Measurements from ENCODE around the gene GSTM3.

DNA sequence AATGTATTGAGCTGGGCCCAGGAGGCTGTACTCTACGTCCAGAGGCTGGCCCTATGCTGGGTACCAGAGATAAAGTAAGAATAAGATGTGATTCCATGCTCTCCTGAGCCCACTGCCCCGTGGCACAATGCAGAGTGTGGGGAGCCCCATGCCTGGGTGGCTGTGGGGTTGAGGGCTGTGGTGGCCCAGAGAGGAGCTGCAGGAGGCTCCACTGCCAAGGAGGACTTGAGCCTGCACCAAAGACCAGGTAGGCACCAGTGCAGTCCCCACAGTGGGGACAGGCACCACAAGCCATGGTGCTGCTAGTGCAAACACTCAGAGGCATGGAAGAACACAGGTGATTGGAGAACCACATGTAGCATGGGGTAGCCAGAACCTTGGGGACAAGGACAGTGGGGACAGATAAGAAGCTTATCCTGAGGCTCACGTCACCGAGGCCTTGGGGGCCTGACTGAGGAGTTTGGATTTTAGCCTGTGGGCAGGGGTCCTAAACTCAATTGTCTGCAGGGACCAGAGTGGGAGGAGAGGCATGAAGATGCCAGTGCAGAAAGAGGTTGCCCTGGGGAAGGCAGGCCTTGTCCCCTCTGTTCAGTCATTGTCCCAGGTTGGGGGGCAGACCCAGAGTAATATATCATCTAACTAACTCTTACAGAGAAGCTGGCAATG lies 44.7 kb upstream of the GSTM3 start:
- TF ChIP-seq, protein P1, sequence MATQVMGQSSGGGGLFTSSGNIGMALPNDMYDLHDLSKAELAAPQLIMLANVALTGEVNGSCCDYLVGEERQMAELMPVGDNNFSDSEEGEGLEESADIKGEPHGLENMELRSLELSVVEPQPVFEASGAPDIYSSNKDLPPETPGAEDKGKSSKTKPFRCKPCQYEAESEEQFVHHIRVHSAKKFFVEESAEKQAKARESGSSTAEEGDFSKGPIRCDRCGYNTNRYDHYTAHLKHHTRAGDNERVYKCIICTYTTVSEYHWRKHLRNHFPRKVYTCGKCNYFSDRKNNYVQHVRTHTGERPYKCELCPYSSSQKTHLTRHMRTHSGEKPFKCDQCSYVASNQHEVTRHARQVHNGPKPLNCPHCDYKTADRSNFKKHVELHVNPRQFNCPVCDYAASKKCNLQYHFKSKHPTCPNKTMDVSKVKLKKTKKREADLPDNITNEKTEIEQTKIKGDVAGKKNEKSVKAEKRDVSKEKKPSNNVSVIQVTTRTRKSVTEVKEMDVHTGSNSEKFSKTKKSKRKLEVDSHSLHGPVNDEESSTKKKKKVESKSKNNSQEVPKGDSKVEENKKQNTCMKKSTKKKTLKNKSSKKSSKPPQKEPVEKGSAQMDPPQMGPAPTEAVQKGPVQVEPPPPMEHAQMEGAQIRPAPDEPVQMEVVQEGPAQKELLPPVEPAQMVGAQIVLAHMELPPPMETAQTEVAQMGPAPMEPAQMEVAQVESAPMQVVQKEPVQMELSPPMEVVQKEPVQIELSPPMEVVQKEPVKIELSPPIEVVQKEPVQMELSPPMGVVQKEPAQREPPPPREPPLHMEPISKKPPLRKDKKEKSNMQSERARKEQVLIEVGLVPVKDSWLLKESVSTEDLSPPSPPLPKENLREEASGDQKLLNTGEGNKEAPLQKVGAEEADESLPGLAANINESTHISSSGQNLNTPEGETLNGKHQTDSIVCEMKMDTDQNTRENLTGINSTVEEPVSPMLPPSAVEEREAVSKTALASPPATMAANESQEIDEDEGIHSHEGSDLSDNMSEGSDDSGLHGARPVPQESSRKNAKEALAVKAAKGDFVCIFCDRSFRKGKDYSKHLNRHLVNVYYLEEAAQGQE (IDR thresholded peaks at IDR 0.05; ENCODE audit: insufficient read depth in 1 of 2, low read depth in 2 of 2, low read length in 2 of 2), result no peak
- TF ChIP-seq POLR2AphosphoS5 (IDR thresholded peaks at IDR 0.05; ENCODE audit: low read depth, low read length), result no peak
- no peak for TF ChIP-seq TAF1 (IDR thresholded peaks at IDR 0.05; ENCODE audit: borderline replicate concordance, insufficient read depth, low read length)
- no peak for TF ChIP-seq SIN3A (IDR thresholded peaks at IDR 0.05; ENCODE audit: borderline replicate concordance, insufficient read depth, low read length)
- no peak for TF ChIP-seq FOXP2 (optimal IDR thresholded peaks at IDR 0.05; ENCODE audit: borderline replicate concordance, extremely low read depth, extremely low read length, insufficient read depth)
